Measurements from ENCODE around the gene DUSP2.

DUSP2 gene

DNA sequence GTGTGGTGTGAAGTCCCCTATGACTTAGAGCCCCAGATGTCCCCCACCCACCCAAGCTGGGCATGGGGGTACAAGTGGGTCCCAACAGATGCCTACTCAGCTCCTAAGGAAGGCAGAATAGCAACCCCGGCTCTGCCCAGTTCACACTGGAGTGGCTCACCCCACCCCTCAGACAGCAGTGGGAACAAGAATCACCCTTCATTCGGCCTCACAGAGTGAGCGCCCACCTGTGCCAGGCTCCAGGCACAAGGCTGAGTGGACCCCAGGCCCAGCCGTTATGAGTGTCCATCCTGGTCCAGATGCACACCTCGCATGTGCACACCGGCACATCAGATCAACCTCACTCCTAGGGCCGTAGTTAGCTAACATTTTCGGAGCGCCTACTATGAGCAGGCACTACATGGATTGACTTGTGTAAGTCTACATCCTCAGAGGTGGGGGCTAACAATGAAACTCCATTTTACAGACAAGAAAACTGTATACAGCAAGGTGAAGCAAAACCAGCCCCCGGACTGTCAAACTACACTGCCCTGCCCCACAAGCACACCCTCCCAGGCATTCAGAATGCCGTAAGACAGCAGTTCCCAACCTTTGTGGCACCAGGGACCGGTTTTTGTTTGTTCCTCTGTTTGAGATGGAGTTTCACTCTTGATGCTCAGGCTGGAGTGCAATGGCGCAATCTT, 4.2 kb downstream of the DUSP2 start:
- Histone ChIP-seq H3K27ac (ENCODE audit: low read depth, low read length) (no peak overlapping the region), H3K27me3 (ENCODE audit: control insufficient read depth, insufficient read depth, low read length) (no peaks in the 10 kb centered on the region), H3K36me3 (ENCODE audit: control insufficient read depth, insufficient read depth, low read length) (no peaks in the 10 kb centered on the region), H3K4me1 (ENCODE audit: control insufficient read depth, insufficient read depth, low read length) (no peaks in the 10 kb centered on the region), H3K9ac (ENCODE audit: low read length) (no peak overlapping the region), H3K4me3 (ENCODE audit: low read length) (no peak overlapping the region)

DNA sequence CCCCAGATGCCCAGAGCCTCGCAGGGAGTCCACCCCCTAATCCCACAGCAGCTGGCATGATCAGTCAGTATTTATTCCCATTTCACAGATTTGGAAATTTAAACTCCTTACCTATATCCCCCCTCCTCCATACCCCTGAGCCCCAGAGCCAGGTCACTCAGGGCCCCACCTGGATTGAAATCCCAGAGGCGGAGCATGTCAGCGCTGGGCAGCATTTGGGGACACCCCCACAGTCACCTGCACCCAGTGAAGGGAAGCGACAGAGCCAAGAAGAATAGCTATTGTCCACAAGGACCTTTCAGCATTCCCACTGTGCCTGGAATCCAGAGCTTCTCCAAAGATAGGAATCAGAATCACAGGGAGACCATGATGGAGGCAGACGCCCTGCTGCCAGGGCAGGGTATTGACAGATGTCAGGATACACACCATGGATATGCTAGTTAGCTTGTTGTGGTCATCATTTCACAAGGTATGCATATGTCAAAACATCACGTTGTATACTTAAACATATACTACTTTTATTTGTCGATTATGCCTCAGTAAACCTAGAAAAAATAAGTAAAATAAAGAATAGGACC, 6.0 kb downstream of the DUSP2 start:
- Histone ChIP-seq H3K9ac (ENCODE audit: low read length) (no peak overlapping the region), H3K27me3 (ENCODE audit: control insufficient read depth, insufficient read depth, low read length) (peaks cover 3% of the 10 kb centered on the region), H3K27ac (ENCODE audit: low read depth, low read length) (no peak overlapping the region), H3K4me3 (ENCODE audit: low read length) (no peak overlapping the region), H3K4me1 (ENCODE audit: control insufficient read depth, insufficient read depth, low read length) (no peaks in the 10 kb centered on the region), H3K36me3 (ENCODE audit: control insufficient read depth, insufficient read depth, low read length) (no peaks in the 10 kb centered on the region)

DNA sequence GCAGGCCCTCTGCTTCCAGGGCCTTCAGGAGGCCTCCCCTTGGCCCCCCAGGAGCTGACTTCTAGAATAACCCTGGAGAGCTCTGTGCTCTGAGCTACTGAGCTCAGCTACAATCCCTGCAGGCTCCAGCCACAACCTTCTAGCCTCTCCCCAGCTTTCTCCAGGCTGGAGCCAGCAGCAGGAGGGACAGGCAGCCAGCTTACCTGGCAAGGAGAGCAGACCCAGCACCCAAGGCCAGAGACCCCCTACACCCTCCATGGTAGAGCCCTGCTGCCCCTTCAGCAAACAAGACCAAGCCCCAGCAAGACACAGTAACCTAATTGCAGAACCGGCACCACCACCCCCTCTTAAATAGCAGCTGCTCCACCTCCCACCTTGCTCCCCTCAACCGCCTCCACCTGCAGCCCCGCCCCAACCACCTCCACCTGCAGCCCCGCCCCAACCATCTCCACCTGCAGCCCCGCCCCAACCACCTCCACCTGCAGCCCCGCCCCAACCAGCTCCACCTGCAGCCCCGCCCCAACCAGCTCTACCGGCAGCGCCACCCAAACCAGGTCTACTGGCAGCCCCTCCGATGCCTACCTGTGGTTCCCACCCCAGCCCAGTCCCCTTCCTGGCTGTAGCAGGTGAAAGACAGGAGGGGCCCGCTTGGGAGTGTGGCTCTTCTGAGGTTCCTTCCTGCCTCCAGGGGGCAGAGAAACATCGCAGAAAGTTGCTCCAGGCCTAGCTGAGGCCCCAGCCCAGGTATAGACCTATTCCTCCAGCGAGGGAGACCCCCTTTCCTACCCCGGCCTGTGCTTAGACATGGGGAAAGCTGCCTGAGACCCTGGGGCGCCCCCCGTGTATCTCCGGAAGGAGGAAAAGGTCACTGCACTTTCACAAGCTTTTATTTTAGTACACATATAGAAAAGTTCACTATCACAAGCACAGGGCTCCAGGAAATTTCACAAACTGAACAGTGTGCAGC, 6.8 kb downstream of the DUSP2 start, which contains the start of gene ASTL:
TSS of gene ASTL (minus strand) at position 324 of the 967 bp plus-strand sequence. CDS start at position 258, 66 bp downstream.
- no peaks in the 10 kb centered on the region for H3K36me3 ChIP-seq (ENCODE audit: control insufficient read depth, insufficient read depth, low read length)
- H3K4me1 ChIP-seq (ENCODE audit: control insufficient read depth, insufficient read depth, low read length), result no peaks in the 10 kb centered on the region
- peaks cover 3% of the 10 kb centered on the region for H3K27me3 ChIP-seq (ENCODE audit: control insufficient read depth, insufficient read depth, low read length)
- H3K27ac ChIP-seq (ENCODE audit: low read depth, low read length), result no peak within 1 kb of the TSS
- H3K4me3 ChIP-seq (ENCODE audit: low read length), result no peak within 1 kb of the TSS
- H3K9ac ChIP-seq (ENCODE audit: low read length), result no peak within 1 kb of the TSS

DNA sequence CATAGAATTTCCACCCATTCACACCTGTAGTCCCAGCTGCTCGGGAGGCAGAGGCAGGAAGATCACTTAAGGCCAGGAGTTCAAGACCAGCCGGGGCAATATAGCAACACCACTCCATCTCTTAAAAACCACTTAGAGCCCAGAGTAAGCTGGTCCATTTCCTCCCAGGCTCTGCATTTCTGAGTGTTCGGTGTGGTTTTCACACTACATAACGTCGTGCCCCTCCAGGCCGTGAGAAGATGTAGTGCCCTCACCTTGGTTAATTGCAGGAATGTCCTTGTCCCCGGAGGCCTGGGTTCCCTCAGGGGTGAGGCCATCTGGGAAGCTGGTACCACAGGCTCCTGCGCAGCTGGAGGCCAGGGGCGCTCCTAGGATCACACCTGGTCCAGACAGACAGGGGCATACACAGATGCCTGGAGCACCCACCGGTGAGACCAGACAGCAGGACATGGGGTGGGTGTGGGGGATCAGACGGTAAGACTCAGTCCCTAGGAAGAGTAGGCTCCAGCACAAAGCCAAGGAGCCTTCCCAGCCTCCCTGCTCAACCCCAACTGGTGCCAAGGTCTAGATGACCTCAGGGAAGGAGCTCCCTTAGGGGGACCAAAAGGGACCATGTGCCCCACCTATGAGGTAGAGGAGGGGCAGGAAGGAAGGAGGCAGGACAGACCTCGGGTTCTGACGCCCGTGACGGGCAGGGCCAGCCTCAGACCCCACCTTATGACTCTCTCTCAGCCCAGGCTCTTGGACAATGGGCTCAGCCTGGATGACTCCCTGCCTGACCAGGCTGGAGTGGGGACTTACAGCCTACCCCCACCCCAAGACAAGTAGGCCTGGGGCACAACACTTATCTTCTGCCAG, 7.7 kb downstream of the DUSP2 start:
- peaks cover 3% of the 10 kb centered on the region for H3K27me3 ChIP-seq (ENCODE audit: control insufficient read depth, insufficient read depth, low read length)
- no peak overlapping the region for H3K9ac ChIP-seq (ENCODE audit: low read length)
- no peaks in the 10 kb centered on the region for H3K4me1 ChIP-seq (ENCODE audit: control insufficient read depth, insufficient read depth, low read length)
- no peaks in the 10 kb centered on the region for H3K36me3 ChIP-seq (ENCODE audit: control insufficient read depth, insufficient read depth, low read length)
- no peak overlapping the region for H3K4me3 ChIP-seq (ENCODE audit: low read length)
- H3K27ac ChIP-seq (ENCODE audit: low read depth, low read length), result no peak overlapping the region

DNA sequence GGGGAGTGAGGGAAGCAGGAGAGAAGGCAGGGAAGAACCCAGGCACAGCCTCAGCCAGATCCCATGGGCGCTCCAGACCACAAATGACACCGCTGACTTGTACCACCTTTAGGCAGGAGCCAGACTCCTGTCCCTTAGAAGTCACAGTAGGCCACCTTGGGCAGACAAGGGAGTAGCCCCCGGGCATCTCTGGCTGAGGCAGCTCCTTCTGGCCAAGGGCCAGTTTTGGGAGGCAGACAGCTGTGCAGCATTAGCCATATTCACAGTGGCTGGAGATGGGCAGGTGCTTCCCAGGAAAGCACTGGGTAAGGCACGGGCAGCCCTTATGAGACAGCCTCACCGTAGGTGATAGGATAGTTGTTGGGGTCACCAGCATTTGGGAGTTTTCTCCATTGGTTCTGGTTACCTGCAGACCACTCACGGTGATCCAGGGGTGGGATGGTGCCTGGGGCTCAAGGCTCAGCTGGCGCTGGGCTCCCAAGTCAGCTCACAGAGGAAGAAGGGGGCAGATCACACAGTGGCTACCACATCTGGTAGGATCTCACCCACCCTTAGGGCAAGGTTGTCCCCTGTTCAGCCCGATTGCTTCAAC, 9.0 kb downstream of the DUSP2 start:
- Histone ChIP-seq H3K4me3 (ENCODE audit: low read length) (no peak overlapping the region), H3K27me3 (ENCODE audit: control insufficient read depth, insufficient read depth, low read length) (peaks cover 3% of the 10 kb centered on the region), H3K36me3 (ENCODE audit: control insufficient read depth, insufficient read depth, low read length) (no peaks in the 10 kb centered on the region), H3K4me1 (ENCODE audit: control insufficient read depth, insufficient read depth, low read length) (no peaks in the 10 kb centered on the region), H3K9ac (ENCODE audit: low read length) (no peak overlapping the region), H3K27ac (ENCODE audit: low read depth, low read length) (no peak overlapping the region)

DNA sequence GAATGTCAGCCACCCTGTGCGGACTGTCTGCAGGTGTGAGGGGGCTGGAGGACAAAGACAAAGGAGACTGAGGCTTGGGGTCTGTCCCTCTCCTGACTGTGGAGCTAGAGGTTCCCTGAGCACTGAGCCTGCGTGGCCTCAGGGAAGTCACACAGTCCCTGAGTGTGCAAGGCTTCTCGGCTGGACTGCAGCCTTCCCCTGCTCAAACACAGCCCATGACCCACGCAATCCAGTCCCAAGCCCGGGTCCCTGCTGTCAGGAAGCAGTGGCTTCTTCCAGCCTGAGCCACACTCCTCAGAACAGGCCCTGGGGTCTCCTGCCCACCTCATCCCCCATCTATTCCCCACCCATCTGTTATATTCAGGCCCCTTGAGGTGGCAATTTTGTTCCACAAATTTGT, 9.6 kb downstream of the DUSP2 start:
- H3K36me3 ChIP-seq (ENCODE audit: control insufficient read depth, insufficient read depth, low read length), result no peaks in the 10 kb centered on the region
- H3K27ac ChIP-seq (ENCODE audit: low read depth, low read length), result no peak overlapping the region
- H3K4me3 ChIP-seq (ENCODE audit: low read length), result no peak overlapping the region
- peaks cover 3% of the 10 kb centered on the region for H3K27me3 ChIP-seq (ENCODE audit: control insufficient read depth, insufficient read depth, low read length)
- no peaks in the 10 kb centered on the region for H3K4me1 ChIP-seq (ENCODE audit: control insufficient read depth, insufficient read depth, low read length)
- no peak overlapping the region for H3K9ac ChIP-seq (ENCODE audit: low read length)

DNA sequence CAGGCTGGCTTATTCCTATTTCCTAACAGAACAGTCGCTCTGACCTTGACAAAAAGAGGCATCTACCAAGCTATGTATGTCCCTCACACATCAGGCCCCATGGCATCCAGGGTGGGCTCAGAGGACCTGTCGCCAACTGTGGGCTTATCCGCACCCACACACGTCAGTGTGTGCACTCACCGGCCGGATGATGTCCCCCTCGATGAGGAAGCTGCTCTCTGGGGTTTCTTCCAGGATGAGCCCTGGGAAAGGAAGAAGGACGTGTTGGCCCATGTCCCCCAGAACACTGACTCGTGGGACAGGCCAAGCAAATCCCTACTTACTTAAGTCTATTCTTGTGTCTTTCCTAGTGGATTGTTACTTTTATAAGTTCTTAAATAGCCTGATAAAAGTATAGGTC, 10.1 kb downstream of the DUSP2 start:
- H3K9ac ChIP-seq (ENCODE audit: low read length), result no peak overlapping the region
- H3K36me3 ChIP-seq (ENCODE audit: control insufficient read depth, insufficient read depth, low read length), result no peaks in the 10 kb centered on the region
- no peak overlapping the region for H3K27ac ChIP-seq (ENCODE audit: low read depth, low read length)
- H3K27me3 ChIP-seq (ENCODE audit: control insufficient read depth, insufficient read depth, low read length), result peaks cover 3% of the 10 kb centered on the region
- no peaks in the 10 kb centered on the region for H3K4me1 ChIP-seq (ENCODE audit: control insufficient read depth, insufficient read depth, low read length)
- no peak overlapping the region for H3K4me3 ChIP-seq (ENCODE audit: low read length)

DNA sequence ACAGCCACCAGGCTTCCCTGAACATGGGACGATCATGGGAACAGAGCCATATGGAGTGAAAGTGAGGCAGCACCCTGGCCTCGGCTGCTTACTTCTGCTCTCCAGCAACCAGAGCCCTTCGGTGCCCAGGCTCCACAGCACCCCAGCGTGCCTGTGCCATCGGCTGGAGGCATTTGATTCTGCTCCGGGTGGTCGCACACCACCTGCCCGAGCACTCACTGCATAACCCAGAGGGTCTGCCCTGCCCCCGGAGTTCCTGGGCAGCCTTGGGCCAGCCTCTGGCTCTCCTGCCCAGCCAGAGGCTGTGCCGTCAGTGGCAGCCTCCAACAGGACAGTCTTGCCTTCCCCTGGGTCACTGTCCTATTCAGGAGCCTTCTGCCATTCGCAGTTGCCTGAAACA, 10.8 kb downstream of the DUSP2 start:
- Histone ChIP-seq H3K27ac (ENCODE audit: low read depth, low read length) (no peak overlapping the region), H3K4me3 (ENCODE audit: low read length) (no peak overlapping the region), H3K36me3 (ENCODE audit: control insufficient read depth, insufficient read depth, low read length) (no peaks in the 10 kb centered on the region), H3K9ac (ENCODE audit: low read length) (no peak overlapping the region), H3K4me1 (ENCODE audit: control insufficient read depth, insufficient read depth, low read length) (no peaks in the 10 kb centered on the region), H3K27me3 (ENCODE audit: control insufficient read depth, insufficient read depth, low read length) (peaks cover 3% of the 10 kb centered on the region)

DNA sequence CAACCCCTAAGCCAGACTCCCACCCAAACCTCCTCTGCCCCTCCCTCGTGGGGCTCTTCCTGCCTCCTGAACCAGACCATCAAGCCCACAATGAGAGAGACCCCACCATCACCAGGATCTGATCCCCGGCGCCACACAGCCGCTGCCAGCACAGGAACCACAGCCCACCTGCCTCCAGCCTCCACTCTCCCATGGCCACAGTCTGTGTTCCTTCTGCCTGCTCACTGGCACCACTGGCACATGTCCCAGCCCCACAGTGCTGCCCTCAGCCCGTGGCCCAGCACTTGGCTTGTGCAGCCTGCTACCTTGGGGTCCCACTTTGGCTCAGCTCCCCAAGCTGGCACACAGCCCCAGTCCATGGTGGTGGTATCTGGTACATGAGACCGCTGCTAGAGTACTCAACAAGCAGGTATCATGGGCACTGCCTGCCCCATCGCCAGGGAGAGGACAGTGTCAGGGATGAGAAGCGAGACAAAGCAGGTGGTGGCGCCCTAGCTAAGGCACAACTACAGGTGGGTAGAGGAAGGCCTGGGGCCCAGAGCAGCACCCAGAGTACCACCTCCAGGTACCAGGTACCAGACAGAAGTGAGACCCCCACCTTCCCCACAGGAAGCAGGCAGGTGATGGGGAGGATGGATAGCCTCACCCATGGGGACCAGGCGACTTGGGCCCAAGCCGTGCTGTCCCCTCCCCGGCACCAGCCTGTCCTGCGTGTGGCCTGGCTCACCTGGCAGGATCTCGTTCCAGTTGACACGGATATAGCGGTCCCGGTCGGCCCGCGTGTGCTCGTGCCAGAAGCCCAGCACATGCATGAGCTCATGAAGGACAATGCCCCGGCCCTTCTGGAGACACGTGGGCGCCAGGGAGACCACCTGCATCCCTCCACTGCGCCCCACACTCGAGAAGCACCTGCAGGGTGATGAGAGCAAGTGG, 13.2 kb downstream of the DUSP2 start:
- Histone ChIP-seq H3K27ac (ENCODE audit: low read depth, low read length) (no peak overlapping the region), H3K27me3 (ENCODE audit: control insufficient read depth, insufficient read depth, low read length) (peaks cover 3% of the 10 kb centered on the region), H3K4me1 (ENCODE audit: control insufficient read depth, insufficient read depth, low read length) (no peaks in the 10 kb centered on the region), H3K36me3 (ENCODE audit: control insufficient read depth, insufficient read depth, low read length) (no peaks in the 10 kb centered on the region), H3K4me3 (ENCODE audit: low read length) (no peak overlapping the region), H3K9ac (ENCODE audit: low read length) (no peak overlapping the region)

DNA sequence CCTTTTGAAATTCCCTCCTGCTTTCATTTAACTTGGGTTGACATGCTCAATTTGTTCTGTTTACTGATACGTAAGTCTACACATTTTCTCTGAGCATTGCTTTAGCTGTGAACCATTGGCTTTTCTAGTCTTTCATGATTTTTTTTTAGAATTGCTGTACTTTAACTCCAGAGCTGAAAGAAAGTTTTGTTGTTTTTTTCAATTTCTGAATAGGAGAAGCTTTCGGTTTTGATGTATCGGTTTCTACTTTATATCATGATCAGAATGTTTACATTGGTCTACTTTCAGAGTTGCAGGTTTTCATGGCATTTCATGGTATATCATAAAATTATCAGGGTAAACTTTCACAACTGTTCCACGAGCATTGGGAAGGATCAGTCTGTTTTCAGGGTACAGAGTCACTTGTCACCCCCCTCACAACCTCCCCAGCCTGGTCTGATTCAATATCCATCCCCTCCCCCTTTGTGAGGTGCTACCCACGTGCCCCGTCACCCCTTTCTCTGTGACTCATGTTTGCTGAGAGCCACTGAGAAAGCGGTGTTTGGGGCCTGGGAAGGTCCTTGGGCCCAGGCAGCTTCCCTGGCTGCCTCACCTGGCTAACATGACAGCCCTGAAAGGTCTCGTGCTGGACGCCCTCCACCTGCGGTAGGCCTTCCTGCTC, 14.0 kb downstream of the DUSP2 start:
- no peaks in the 10 kb centered on the region for H3K4me1 ChIP-seq (ENCODE audit: control insufficient read depth, insufficient read depth, low read length)
- H3K9ac ChIP-seq (ENCODE audit: low read length), result no peak overlapping the region
- no peak overlapping the region for H3K4me3 ChIP-seq (ENCODE audit: low read length)
- H3K27ac ChIP-seq (ENCODE audit: low read depth, low read length), result no peak overlapping the region
- no peaks in the 10 kb centered on the region for H3K36me3 ChIP-seq (ENCODE audit: control insufficient read depth, insufficient read depth, low read length)
- H3K27me3 ChIP-seq (ENCODE audit: control insufficient read depth, insufficient read depth, low read length), result peaks cover 3% of the 10 kb centered on the region
